Naive B cell (primary cell): Measurements from ENCODE around the gene RNF115. TPM values are rescaled to one million over a fixed set of nuclear protein-coding genes. Genes with fewer than 3 reads are reported as not detected.
A peak's percentile ranks its signal among the peaks of the same experiment; 100 is the strongest.
"Not testable (repeated sequence)": the region's sequence is repeated elsewhere in the genome, so short reads cannot be mapped to it uniquely, and the experiment has no call there.

Experiments used
- ATAC-seq, 2 donors: fragments of 150-1000 bp; cut with Tn5 transposase; 2 replicates each; pipeline ENCODE4 v1.10.0; 2021; ENCODE audit warnings: low read depth in 2 of 2, mild to moderate bottlenecking in 2 of 2, moderate library complexity in 2 of 2
- DNase-seq: peaks from one replicate; pipeline ENCODE4 v3.0.0; 2022
- H3K27ac Mint-ChIP-seq, 6 donors: one replicate each; pipeline ENCODE4 v1.8.0; 2020 to 2022; ENCODE audit warnings: mild to moderate bottlenecking in 6 of 6, mixed read lengths in 6 of 6, moderate library complexity in 5 of 6, inconsistent platforms in 2 of 6
- H3K27me3 Mint-ChIP-seq, 3 donors: one replicate each; pipeline ENCODE4 v1.8.0; 2021 to 2022; ENCODE audit warnings: mixed read lengths in 3 of 3, mild to moderate bottlenecking in 1 of 3
- H3K36me3 Mint-ChIP-seq, 2 donors: one replicate each; pipeline ENCODE4 v1.8.0; 2020 to 2022; ENCODE audit warnings: mixed read lengths in 2 of 2, inconsistent platforms in 1 of 2, mild to moderate bottlenecking in 1 of 2
- H3K4me1 Mint-ChIP-seq, 3 donors: one replicate each; pipeline ENCODE4 v1.8.0; 2020 to 2022; ENCODE audit warnings: mixed read lengths in 3 of 3, inconsistent platforms in 1 of 3, mild to moderate bottlenecking in 1 of 3, moderate library complexity in 1 of 3
- H3K4me3 Mint-ChIP-seq, 8 donors: one replicate each; pipeline ENCODE4 v1.8.0; 2020 to 2022; ENCODE audit warnings: mild to moderate bottlenecking in 8 of 8, mixed read lengths in 8 of 8, moderate library complexity in 8 of 8, inconsistent platforms in 2 of 8
- H3K9me3 Mint-ChIP-seq, 7 donors: one replicate each; pipeline ENCODE4 v1.8.0; 2020 to 2022; ENCODE audit warnings: mixed read lengths in 7 of 7, mild to moderate bottlenecking in 5 of 7, inconsistent platforms in 2 of 7, moderate library complexity in 1 of 7
- polyA plus RNA-seq, 6 donors: library from polyadenylated mRNA; unstranded; fragments of 300-500 nt; fragmentation: Illumina TruSeq; gene quantifications; one replicate each; pipeline ENCODE4 v1.2.3, GENCODE V29; 2021; ENCODE audit warnings: low read depth in 6 of 6

RNF115 gene
- polyA plus RNA-seq, 6 donors from 2014 or later = 4.0 to 6.8 (median 4.6) TPM

GRCh38 chr1:145729666-145730436, 94.0 kb downstream of the RNF115 start:
- peaks cover 4 to 9% (median 8%) of the 10 kb centered on the region in 3 donors for H3K4me1 Mint-ChIP-seq
- H3K27ac Mint-ChIP-seq = no peak overlapping the region
- DNase-seq = no peak
- peaks cover 0 to 3% (median 0%) of the 10 kb centered on the region in 7 donors for H3K9me3 Mint-ChIP-seq
- no peak for ATAC-seq
- no peak overlapping the region for H3K4me3 Mint-ChIP-seq
- H3K36me3 Mint-ChIP-seq = no peaks in the 10 kb centered on the region
- no peaks in the 10 kb centered on the region for H3K27me3 Mint-ChIP-seq

GRCh38 chr1:145729196-145729595, 94.7 kb downstream of the RNF115 start:
- Mint-ChIP-seq H3K36me3 (no peaks in the 10 kb centered on the region), H3K4me1 (peaks cover 2 to 7% (median 7%) of the 10 kb centered on the region in 3 donors), H3K9me3 (peaks cover 0 to 3% (median 0%) of the 10 kb centered on the region in 7 donors), H3K27ac (peak overlapping the region in 2 of 6 donors; percentile 9 to 81), H3K27me3 (no peaks in the 10 kb centered on the region), H3K4me3 (no peak overlapping the region)
- DNase-seq (no peak), ATAC-seq (no peak)

- peaks cover 4 to 16% (median 9%) of the 10 kb centered on the region in 3 donors for H3K27me3 Mint-ChIP-seq
- not testable (repeated sequence) for H3K36me3 Mint-ChIP-seq, H3K4me3 Mint-ChIP-seq, H3K4me1 Mint-ChIP-seq, DNase-seq, H3K27ac Mint-ChIP-seq, H3K9me3 Mint-ChIP-seq, ATAC-seq
Measured at GRCh38 chr1:145726193-145726592, 97.7 kb downstream of the RNF115 start.

- ATAC-seq = peak; percentile 76 to 91
- Mint-ChIP-seq H3K4me3 (peak overlapping the region in 7 of 8 donors; percentile 65 to 89 (median 75)), H3K9me3 (peaks cover 0 to 3% (median 0%) of the 10 kb centered on the region in 7 donors), H3K36me3 (no peaks in the 10 kb centered on the region), H3K27me3 (peaks cover 19 to 42% (median 21%) of the 10 kb centered on the region in 3 donors), H3K4me1 (peaks cover 9 to 11% (median 10%) of the 10 kb centered on the region in 3 donors), H3K27ac (no peak overlapping the region)
- DNase-seq = peak; percentile 53
Measured at GRCh38 chr1:145720878-145721671, 102.8 kb downstream of the RNF115 start.

- Mint-ChIP-seq H3K4me3 (peak overlapping the region in 4 of 8 donors; percentile 74 to 82 (median 76)), H3K27me3 (peaks cover 19 to 42% (median 21%) of the 10 kb centered on the region in 3 donors), H3K4me1 (peaks cover 9 to 11% (median 10%) of the 10 kb centered on the region in 3 donors), H3K27ac (no peak overlapping the region), H3K36me3 (no peaks in the 10 kb centered on the region), H3K9me3 (no peaks in the 10 kb centered on the region)
- DNase-seq (no peak), ATAC-seq (no peak)
Measured at GRCh38 chr1:145720556-145720877, 103.4 kb downstream of the RNF115 start.

GRCh38 chr1:145719230-145720079, 104.4 kb downstream of the RNF115 start, which contains the start of gene CD160:
CD160 (plus strand) TSS chr1:145719499; CDS start chr1:145728328, 8,829 bp downstream.
- peaks cover 19 to 42% (median 21%) of the 10 kb centered on the region in 3 donors for H3K27me3 Mint-ChIP-seq
- no peaks in the 10 kb centered on the region for H3K36me3 Mint-ChIP-seq
- H3K4me3 Mint-ChIP-seq = peak within 1 kb of the TSS in 3 of 8 donors; percentile 12 to 74 (median 60)
- peaks cover 9 to 11% (median 10%) of the 10 kb centered on the region in 3 donors for H3K4me1 Mint-ChIP-seq
- H3K27ac Mint-ChIP-seq = peak within 1 kb of the TSS in 1 of 6 donors; percentile 50
- DNase-seq (no peak), ATAC-seq (no peak)
- no peaks in the 10 kb centered on the region for H3K9me3 Mint-ChIP-seq

GRCh38 chr1:145718465-145718864, 105.4 kb downstream of the RNF115 start:
- not testable (repeated sequence) for H3K4me3 Mint-ChIP-seq, H3K27ac Mint-ChIP-seq, ATAC-seq, H3K36me3 Mint-ChIP-seq, DNase-seq, H3K9me3 Mint-ChIP-seq
- Mint-ChIP-seq H3K4me1 (peaks cover 9 to 11% (median 10%) of the 10 kb centered on the region in 3 donors), H3K27me3 (peaks cover 19 to 42% (median 21%) of the 10 kb centered on the region in 3 donors)

- Mint-ChIP-seq H3K4me1 (peaks cover 9 to 11% (median 10%) of the 10 kb centered on the region in 3 donors), H3K27ac (peak overlapping the region in 2 of 6 donors; percentile 37 to 42), H3K36me3 (no peaks in the 10 kb centered on the region), H3K4me3 (no peak overlapping the region), H3K27me3 (peaks cover 18 to 39% (median 19%) of the 10 kb centered on the region in 3 donors), H3K9me3 (no peaks in the 10 kb centered on the region)
- no peak for ATAC-seq
- DNase-seq = no peak
Measured at GRCh38 chr1:145717833-145718232, 106.1 kb downstream of the RNF115 start.

GRCh38 chr1:145716641-145717345, 107.1 kb downstream of the RNF115 start:
- Mint-ChIP-seq H3K4me3 (no peak overlapping the region), H3K27ac (peak overlapping the region in 2 of 6 donors; percentile 27 to 41)

GRCh38 chr1:145714524-145715111, 109.3 kb downstream of the RNF115 start:
- Mint-ChIP-seq H3K4me3 (no peak overlapping the region), H3K27ac (no peak overlapping the region), H3K4me1 (no peaks in the 10 kb centered on the region), H3K27me3 (peaks cover 7 to 13% (median 10%) of the 10 kb centered on the region in 3 donors), H3K9me3 (peaks cover 0 to 4% (median 0%) of the 10 kb centered on the region in 7 donors), H3K36me3 (peaks cover 4 to 7% of the 10 kb centered on the region in 2 donors)
- DNase-seq (no peak), ATAC-seq (no peak)

More at GRCh38 chr1:145716641-145717345, 107.1 kb downstream of the RNF115 start:
- H3K9me3 Mint-ChIP-seq = no peaks in the 10 kb centered on the region
- ATAC-seq = no peak
- no peak for DNase-seq
- H3K36me3 Mint-ChIP-seq = no peaks in the 10 kb centered on the region
- H3K4me1 Mint-ChIP-seq = peaks cover 9 to 10% (median 10%) of the 10 kb centered on the region in 3 donors
- peaks cover 16 to 32% (median 17%) of the 10 kb centered on the region in 3 donors for H3K27me3 Mint-ChIP-seq

GRCh38 chr1:145711213-145711651, 112.7 kb downstream of the RNF115 start:
- DNase-seq (no peak), ATAC-seq (no peak)
- Mint-ChIP-seq H3K4me1 (peaks cover 0 to 2% (median 0%) of the 10 kb centered on the region in 3 donors), H3K27me3 (peaks cover 0 to 8% (median 0%) of the 10 kb centered on the region in 3 donors), H3K36me3 (peaks cover 4 to 7% of the 10 kb centered on the region in 2 donors), H3K9me3 (peaks cover 0 to 4% (median 0%) of the 10 kb centered on the region in 7 donors), H3K4me3 (no peak overlapping the region), H3K27ac (no peak overlapping the region)
